ENCODE results near the gene DCUN1D3. TPM values are rescaled to one million over a fixed set of nuclear protein-coding genes. Genes with fewer than 3 reads are reported as not detected.

Gene DCUN1D3
- polyA plus RNA-seq, 2 of the 4 experiments (the other 2 are of a cell fraction): 5.2 to 7.2 TPM

- peak in 1 of 2 experiments; percentile 12; a peak in 1 of 6 replicates for ATAC-seq
- no peak for TF ChIP-seq EHF (CRISPR knock-in tag; IDR thresholded peaks at IDR 0.05)
- TF ChIP-seq, protein P1, sequence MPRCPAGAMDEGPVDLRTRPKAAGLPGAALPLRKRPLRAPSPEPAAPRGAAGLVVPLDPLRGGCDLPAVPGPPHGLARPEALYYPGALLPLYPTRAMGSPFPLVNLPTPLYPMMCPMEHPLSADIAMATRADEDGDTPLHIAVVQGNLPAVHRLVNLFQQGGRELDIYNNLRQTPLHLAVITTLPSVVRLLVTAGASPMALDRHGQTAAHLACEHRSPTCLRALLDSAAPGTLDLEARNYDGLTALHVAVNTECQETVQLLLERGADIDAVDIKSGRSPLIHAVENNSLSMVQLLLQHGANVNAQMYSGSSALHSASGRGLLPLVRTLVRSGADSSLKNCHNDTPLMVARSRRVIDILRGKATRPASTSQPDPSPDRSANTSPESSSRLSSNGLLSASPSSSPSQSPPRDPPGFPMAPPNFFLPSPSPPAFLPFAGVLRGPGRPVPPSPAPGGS (IDR thresholded peaks at IDR 0.05): no peak
- TF ChIP-seq HOXA7 (CRISPR knock-in tag; IDR thresholded peaks at IDR 0.05): no peak
- TF ChIP-seq CTCF (IDR thresholded peaks at IDR 0.05): no peak
- no peak for TF ChIP-seq EHMT2 (IDR thresholded peaks at IDR 0.05; ENCODE audit: low read depth)
- TF ChIP-seq HOXB5 (CRISPR knock-in tag; IDR thresholded peaks at IDR 0.05): no peak
- no peak for TF ChIP-seq MAZ (IDR thresholded peaks at IDR 0.05; ENCODE audit: borderline replicate concordance, low read depth, low read length)
- no peak for TF ChIP-seq JUNB (IDR thresholded peaks at IDR 0.05)
- TF ChIP-seq SREBF2 (IDR thresholded peaks at IDR 0.05): no peak
- TF ChIP-seq ESRRA (IDR thresholded peaks at IDR 0.05; ENCODE audit: borderline replicate concordance, low read length): no peak
- no peak for TF ChIP-seq HOXB13 (CRISPR knock-in tag; IDR thresholded peaks at IDR 0.05; ENCODE audit: low read depth)
- no peak for TF ChIP-seq FOSB (CRISPR knock-in tag; IDR thresholded peaks at IDR 0.05)
- no peak for TF ChIP-seq USF2 (IDR thresholded peaks at IDR 0.05)
- TF ChIP-seq CBX2 (IDR thresholded peaks at IDR 0.05; ENCODE audit: borderline replicate concordance, low read depth): no peak
- no peak for TF ChIP-seq ZSCAN20 (CRISPR knock-in tag; IDR thresholded peaks at IDR 0.05)
- no peak for TF ChIP-seq HEYL (CRISPR knock-in tag; IDR thresholded peaks at IDR 0.05)
- TF ChIP-seq, protein P2, sequence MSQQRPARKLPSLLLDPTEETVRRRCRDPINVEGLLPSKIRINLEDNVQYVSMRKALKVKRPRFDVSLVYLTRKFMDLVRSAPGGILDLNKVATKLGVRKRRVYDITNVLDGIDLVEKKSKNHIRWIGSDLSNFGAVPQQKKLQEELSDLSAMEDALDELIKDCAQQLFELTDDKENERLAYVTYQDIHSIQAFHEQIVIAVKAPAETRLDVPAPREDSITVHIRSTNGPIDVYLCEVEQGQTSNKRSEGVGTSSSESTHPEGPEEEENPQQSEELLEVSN (IDR thresholded peaks at IDR 0.05; ENCODE audit: borderline replicate concordance, low read depth): no peak
- TF ChIP-seq ATOH8 (CRISPR knock-in tag; IDR thresholded peaks at IDR 0.05; ENCODE audit: low read depth): no peak
- POLR2A ChIA-PET: interaction anchor here (0.5 to 1.8 kb wide), 6 partner anchors 49 to 450 kb away, joined by 3 to 15 read pairs (median 4); partner anchors contain the start of genes DCUN1D3 and LYRM1
- Histone ChIP-seq H3K4me3 (no peak overlapping the region), H3K4me2 (peak overlapping the region; percentile 74), H3K27ac (peak overlapping the region; percentile 78 to 83), H3K4me1 (peaks cover 51% of the 10 kb centered on the region), H3K9me3 (no peaks in the 10 kb centered on the region)
- DNase-seq (ENCODE audit: low read depth in 1 of 2, low spot score in 1 of 2): no peak
- no peak for FAIRE-seq
- CTCF ChIA-PET: interaction anchor here (0.7 to 6.3 kb wide), 40 partner anchors 9 to 1470 kb away, joined by 3 to 66 read pairs (median 6); partner anchors contain the start of genes DCUN1D3, LDAF1 and LYRM1
- 81% methylated on average over 3 of the region's 3 CpGs for WGBS (ENCODE audit: missing lambda C conversion rate)
These were observed 49.2 kb downstream of the DCUN1D3 start for GRCh38 chr16:20850981-20851380.

DNA sequence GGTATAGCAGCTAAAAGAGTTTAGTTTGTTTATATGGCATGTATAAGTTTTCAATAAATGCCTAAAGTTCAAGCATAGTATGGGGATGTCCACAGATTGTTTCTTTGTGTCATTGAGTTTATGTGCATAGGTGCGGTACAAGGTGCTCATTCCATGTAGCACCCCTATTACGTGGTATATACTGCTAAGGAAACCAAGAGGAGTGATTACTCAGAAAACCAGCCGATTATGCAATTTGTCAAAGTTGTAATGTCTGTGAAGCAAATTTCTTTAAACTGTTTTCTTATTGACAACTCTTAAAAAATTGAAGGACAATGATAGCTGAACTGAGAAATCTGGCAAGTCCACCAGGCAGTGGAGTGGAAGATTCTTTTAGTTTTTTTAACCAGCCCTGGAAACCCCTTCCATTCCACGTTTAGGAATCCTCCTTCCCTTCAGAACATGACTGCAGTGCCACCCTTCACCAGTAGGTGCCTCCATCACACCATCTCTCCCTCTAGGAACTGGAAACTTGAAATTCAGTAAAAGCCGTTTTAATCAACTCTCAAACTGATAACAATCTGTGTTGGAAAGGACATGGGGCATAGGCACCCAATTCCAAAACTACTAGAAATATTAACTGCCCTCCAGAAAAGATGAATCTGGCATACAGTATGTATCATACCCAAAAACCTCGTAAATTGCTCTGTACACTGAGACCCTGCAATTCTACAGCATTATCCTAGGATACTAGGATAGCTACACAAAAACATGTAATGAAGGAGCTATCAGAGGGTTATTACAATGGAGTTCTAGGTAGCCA, 50.4 kb downstream of the DCUN1D3 start:
- 36% methylated on average over 6 of the region's 6 CpGs for WGBS (ENCODE audit: missing lambda C conversion rate)
- Histone ChIP-seq H3K4me1 (peaks cover 49% of the 10 kb centered on the region), H3K4me3 (no peak overlapping the region), H3K9me3 (no peaks in the 10 kb centered on the region), H3K4me2 (peak overlapping the region; percentile 1; the same call in 1 of the 3 replicates), H3K27ac (peak overlapping the region; percentile 35 to 78; a peak in 2 of 6 replicates)
- DNase-seq (ENCODE audit: low read depth in 1 of 2, low spot score in 1 of 2) (peak; percentile 26 to 66), FAIRE-seq (peak; percentile 90), ATAC-seq (peak; percentile 65 to 67; a peak in 4 of 6 replicates)
- TF ChIP-seq ESRRA (IDR thresholded peaks at IDR 0.05; ENCODE audit: borderline replicate concordance, low read length) (no peak), MYC (IDR thresholded peaks at IDR 0.05; ENCODE audit: borderline replicate concordance, low read length) (no peak), MAFK (IDR thresholded peaks at IDR 0.05; ENCODE audit: partially characterized antibody) (peak; percentile 85), CTCF (IDR thresholded peaks at IDR 0.05) (peak; percentile 95), CEBPB (IDR thresholded peaks at IDR 0.05) (peak; percentile 26 to 37; a peak in 2 of 4 replicates), RCOR1 (IDR thresholded peaks at IDR 0.05; ENCODE audit: low read depth, low read length) (no peak), EHF (CRISPR knock-in tag; IDR thresholded peaks at IDR 0.05) (no peak), RAD21 (conservative IDR thresholded peaks at IDR 0.05 in 1 of 2, IDR thresholded peaks at IDR 0.05 in 1 of 2) (peak; percentile 97 to 98), SMC3 (IDR thresholded peaks at IDR 0.05) (peak; percentile 91)
- POLR2A ChIA-PET: interaction anchor here (0.5 kb wide), 1 partner anchor 51 kb away, joined by 4 read pairs; the partner anchor contains the start of genes DCUN1D3 and LYRM1
- CTCF ChIA-PET: interaction anchor here (0.6 to 6.3 kb wide), 82 partner anchors 8 to 1474 kb away, joined by 3 to 66 read pairs (median 4); partner anchors contain the start of genes CRYM, DCUN1D3, ERI2 and LDAF1
